GM12873 (cell line): ENCODE results near the gene VSTM1.
A peak's percentile ranks its signal among the peaks of the same experiment; 100 is the strongest.

Experiments used
- CTCF ChIP-seq: IDR thresholded peaks from 2 replicates; pipeline ENCODE4 v1.5.1; 2012; ENCODE audit warnings: low read depth, mild to moderate bottlenecking, moderate library complexity, low read length, control low read depth; ENCODE audit not compliant: insufficient read depth; ENCODE audit errors: missing control alignments

Gene VSTM1

GRCh38 chr19:54029930-54030490 is 33.7 kb downstream of the VSTM1 start:
- peak; percentile 79 for TF ChIP-seq CTCF

GRCh38 chr19:54029301-54029700 is 34.4 kb downstream of the VSTM1 start:
- TF ChIP-seq CTCF, result no peak

GRCh38 chr19:54026656-54027055 is 37.0 kb downstream of the VSTM1 start:
- TF ChIP-seq CTCF, result no peak

- no peak for TF ChIP-seq CTCF
These were observed 39.0 kb downstream of the VSTM1 start for GRCh38 chr19:54024660-54025059.

DNA sequence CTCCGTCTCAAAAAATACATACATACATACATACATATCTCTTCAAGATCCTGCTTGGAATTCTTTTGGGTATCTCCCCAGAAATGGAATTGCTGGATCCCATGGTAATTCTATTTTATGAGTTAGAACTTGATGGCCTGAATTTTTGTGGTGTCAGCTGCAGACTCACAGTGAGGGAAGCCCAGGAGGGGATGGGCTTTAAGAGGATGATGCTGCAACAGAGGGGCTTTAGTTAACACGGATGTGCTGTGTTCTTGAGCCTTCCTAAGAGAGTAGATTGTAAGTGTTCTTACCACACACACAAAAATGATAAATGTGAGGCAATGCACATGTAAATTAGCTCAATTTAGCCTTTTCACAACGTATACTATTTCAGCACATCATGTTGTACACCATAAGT is 40.5 kb downstream of the VSTM1 start:
- TF ChIP-seq CTCF, result no peak

DNA sequence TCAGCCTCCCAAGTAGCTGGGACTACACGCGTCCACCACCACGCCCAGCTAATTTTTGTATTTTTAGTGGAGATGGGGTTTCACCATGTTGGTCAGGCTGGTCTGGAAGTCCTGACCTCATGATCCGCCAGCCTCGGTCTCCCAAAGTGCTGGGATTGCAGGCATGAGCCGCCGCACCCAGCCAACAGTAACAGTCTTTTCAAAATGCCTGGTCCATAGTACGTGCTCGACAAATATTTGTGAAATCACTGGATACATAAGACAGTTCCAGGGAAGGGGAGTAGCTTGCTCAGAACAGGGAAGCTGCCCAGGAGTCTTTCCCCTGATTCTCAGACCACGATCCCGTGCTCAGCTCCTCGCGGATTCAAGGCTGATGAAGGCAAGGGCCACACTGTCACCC is 41.8 kb downstream of the VSTM1 start:
- no peak for TF ChIP-seq CTCF

- no peak for TF ChIP-seq CTCF
These were observed 42.3 kb downstream of the VSTM1 start for GRCh38 chr19:54021363-54021762.
